HEK293 (cell line): ENCODE measurements around the gene ANTXRL.
"Not testable (repeated sequence)": the region's sequence is repeated elsewhere in the genome, so short reads cannot be mapped to it uniquely, and the experiment has no call there.

ENCODE experiments used
- CTCF ChIA-PET: fragments of 350-600 bp; formaldehyde crosslinking; extraction: SDS; loops from one replicate; lab custom pipeline; 2021; ENCODE audit warnings: antibody characterized with exemption; lab: Yijun Ruan, JAX
- POLR2A ChIA-PET: fragments of 300-600 bp; formaldehyde crosslinking; extraction: SDS; loops from one replicate; lab custom pipeline; 2020; ENCODE audit warnings: antibody characterized with exemption, inconsistent platforms; lab: Yijun Ruan, JAX
- H3K27ac ChIP-seq: fragments of 200-500 bp; sonication (Bioruptor generic); 2 replicates; pipeline ENCODE4 v1.5.1; 2014; ENCODE audit warnings: low read depth, low read length, control low read depth, inconsistent platforms; ENCODE audit errors: extremely low read depth
- H3K36me3 ChIP-seq, 2 experiments: fragments of 200-500 bp in 1 of 2; sonication (Bioruptor generic) in 1 of 2; 1 replicate in 1 of 2; 2 replicates in 1 of 2; pipeline ENCODE4 v1.5.1; 2014 to 2017; ENCODE audit warnings: inconsistent platforms in 2 of 2, low read length in 2 of 2; ENCODE audit not compliant: control insufficient read depth in 2 of 2, insufficient read depth in 1 of 2
- H3K4me1 ChIP-seq: fragments of 200-500 bp; sonication (Bioruptor generic); 2 replicates; pipeline ENCODE4 v1.5.1; 2014; ENCODE audit warnings: mild to moderate bottlenecking, low read length, inconsistent platforms; ENCODE audit not compliant: control insufficient read depth, insufficient read depth
- H3K4me3 ChIP-seq: 2 replicates; pipeline ENCODE4 v1.5.1; 2011; ENCODE audit warnings: low read depth, mild to moderate bottlenecking, control low read depth, low read length, moderate library complexity
- H3K9me3 ChIP-seq: fragments of 200-500 bp; sonication (Bioruptor generic); 2 replicates; pipeline ENCODE4 v1.5.1; 2014; ENCODE audit warnings: low read depth, low read length, inconsistent platforms; ENCODE audit not compliant: control insufficient read depth, insufficient read depth
- PRDM10 ChIP-seq: fragments of 450-650 bp; formaldehyde crosslinking; IDR thresholded peaks from 2 replicates; pipeline ENCODE4 v1.5.1; 2016; ENCODE audit warnings: missing biosample characterization, missing genetic modification characterization
- SALL2 ChIP-seq: fragments of 450-650 bp; formaldehyde crosslinking; IDR thresholded peaks from 2 replicates; pipeline ENCODE4 v1.5.0; 2017; ENCODE audit warnings: missing biosample characterization, mild to moderate bottlenecking, missing genetic modification characterization, borderline replicate concordance
- SP7 ChIP-seq: fragments of 450-650 bp; formaldehyde crosslinking; IDR thresholded peaks from 2 replicates; pipeline ENCODE4 v1.5.1; 2016; ENCODE audit warnings: missing biosample characterization, missing genetic modification characterization
- TCF7L2 ChIP-seq: IDR thresholded peaks from 2 replicates; pipeline ENCODE4 v1.6.1; 2011; ENCODE audit warnings: low read depth, mild to moderate bottlenecking, inconsistent platforms, low read length, moderate library complexity, borderline replicate concordance
- ZBTB6 ChIP-seq: fragments of 450-650 bp; formaldehyde crosslinking; IDR thresholded peaks from 2 replicates; pipeline ENCODE4 v1.5.1; 2017; ENCODE audit warnings: missing biosample characterization, missing genetic modification characterization
- ZFP37 ChIP-seq: fragments of 450-650 bp; formaldehyde crosslinking; IDR thresholded peaks from 2 replicates; pipeline ENCODE4 v1.5.1; 2016; ENCODE audit warnings: missing biosample characterization, missing genetic modification characterization
- ZNF10 ChIP-seq: fragments of 450-650 bp; formaldehyde crosslinking; IDR thresholded peaks from 2 replicates; pipeline ENCODE4 v1.5.1; 2017; ENCODE audit warnings: missing biosample characterization, missing genetic modification characterization
- ZNF114 ChIP-seq: fragments of 450-650 bp; formaldehyde crosslinking; IDR thresholded peaks from 2 replicates; pipeline ENCODE4 v1.5.0; 2017; ENCODE audit warnings: missing biosample characterization, missing genetic modification characterization
- ZNF146 ChIP-seq: fragments of 450-650 bp; formaldehyde crosslinking; IDR thresholded peaks from 2 replicates; pipeline ENCODE4 v1.5.1; 2016; ENCODE audit warnings: missing biosample characterization, missing genetic modification characterization
- ZNF169 ChIP-seq: fragments of 450-650 bp; formaldehyde crosslinking; IDR thresholded peaks from 2 replicates; pipeline ENCODE4 v1.5.1; 2016; ENCODE audit warnings: missing biosample characterization, missing genetic modification characterization
- ZNF19 ChIP-seq: fragments of 450-650 bp; formaldehyde crosslinking; IDR thresholded peaks from 2 replicates; pipeline ENCODE4; 2016; ENCODE audit warnings: missing biosample characterization, missing genetic modification characterization, low read depth
- ZNF24 ChIP-seq: fragments of 450-650 bp; formaldehyde crosslinking; IDR thresholded peaks from 2 replicates; pipeline ENCODE4 v1.5.1; 2016; ENCODE audit warnings: missing biosample characterization, missing genetic modification characterization
- ZNF26 ChIP-seq: fragments of 450-650 bp; formaldehyde crosslinking; IDR thresholded peaks from 2 replicates; pipeline ENCODE4 v1.5.1; 2016; ENCODE audit warnings: missing biosample characterization, missing genetic modification characterization
- ZNF501 ChIP-seq: fragments of 450-650 bp; formaldehyde crosslinking; IDR thresholded peaks from 2 replicates; pipeline ENCODE4 v1.5.1; 2016; ENCODE audit warnings: missing biosample characterization, missing genetic modification characterization
- ZNF530 ChIP-seq: fragments of 450-650 bp; formaldehyde crosslinking; IDR thresholded peaks from 2 replicates; pipeline ENCODE4 v1.5.1; 2016; ENCODE audit warnings: low read depth, missing biosample characterization, missing genetic modification characterization
- ZNF654 ChIP-seq: fragments of 450-650 bp; formaldehyde crosslinking; IDR thresholded peaks from 2 replicates; pipeline ENCODE4 v1.5.1; 2016; ENCODE audit warnings: low read depth, missing biosample characterization, missing genetic modification characterization
- ZNF76 ChIP-seq: fragments of 450-650 bp; formaldehyde crosslinking; IDR thresholded peaks from 2 replicates; pipeline ENCODE4; 2016; ENCODE audit warnings: low read depth, missing biosample characterization, missing genetic modification characterization, borderline replicate concordance
- TF ChIP-seq, protein P1 (sequence below): fragments of 450-650 bp; formaldehyde crosslinking; IDR thresholded peaks from 2 replicates; pipeline ENCODE4 v1.5.1; 2017; ENCODE audit warnings: missing biosample characterization, missing genetic modification characterization

The ANTXRL gene

GRCh38 chr10:46301721-46302479, 15.1 kb downstream of the ANTXRL start:
- TF ChIP-seq ZNF24: no peak
- no peak for TF ChIP-seq ZNF146 (tag by site-specific recombination)
- no peak for TF ChIP-seq TCF7L2
- no peak for TF ChIP-seq ZNF26 (tag by site-specific recombination)
- TF ChIP-seq ZNF76 (tag by site-specific recombination): no peak
- TF ChIP-seq ZNF114: no peak
- TF ChIP-seq ZNF501 (tag by site-specific recombination): no peak
- TF ChIP-seq SP7 (tag by site-specific recombination): no peak
- no peak for TF ChIP-seq ZNF169 (tag by site-specific recombination)
- no peak for TF ChIP-seq SALL2 (tag by site-specific recombination)
- Histone ChIP-seq H3K27ac (no peak overlapping the region), H3K36me3 (no peaks in the 10 kb centered on the region), H3K4me3 (no peak overlapping the region), H3K4me1 (no peaks in the 10 kb centered on the region), H3K9me3 (no peaks in the 10 kb centered on the region)
- POLR2A ChIA-PET: no interaction called here
- CTCF ChIA-PET: no interaction called here

DNA sequence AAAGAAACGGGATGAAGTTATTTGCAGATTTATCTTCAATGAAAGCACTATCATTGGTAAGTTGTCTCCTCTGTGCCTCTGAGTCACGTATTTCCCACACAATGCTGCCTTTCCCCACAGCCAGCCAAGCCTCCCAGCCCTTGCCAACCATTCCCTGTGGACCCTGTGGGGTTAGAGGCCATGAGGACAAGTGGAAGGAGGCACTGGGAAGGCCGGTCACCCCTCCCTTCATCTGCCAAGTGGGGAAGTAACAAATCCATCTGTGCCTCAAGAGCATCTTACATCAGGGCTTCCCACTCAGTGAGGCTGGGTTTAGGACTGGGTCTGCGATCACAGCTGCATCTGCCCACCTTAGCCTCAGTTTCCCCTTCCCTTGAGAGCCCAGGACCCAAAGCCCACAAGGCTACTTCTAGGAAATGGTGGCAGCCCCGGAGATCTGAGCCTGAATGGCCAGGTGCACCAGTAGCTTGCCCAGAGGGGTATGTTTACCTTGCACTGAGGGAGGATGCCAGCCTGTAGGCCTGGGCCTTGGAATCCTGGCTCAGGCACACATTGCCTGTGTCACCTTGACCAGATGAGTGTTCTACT, 16.1 kb downstream of the ANTXRL start:
- POLR2A ChIA-PET, H3K4me3 ChIP-seq, CTCF ChIA-PET: not testable (repeated sequence)

GRCh38 chr10:46304062-46304461, 17.3 kb downstream of the ANTXRL start:
- Histone ChIP-seq H3K9me3 (no peaks in the 10 kb centered on the region), H3K4me3 (no peak overlapping the region), H3K4me1 (no peaks in the 10 kb centered on the region), H3K36me3 (no peaks in the 10 kb centered on the region), H3K27ac (no peak overlapping the region)
- ChIA-PET POLR2A (no interaction called here), CTCF (no interaction called here)
- TF ChIP-seq, protein P1, sequence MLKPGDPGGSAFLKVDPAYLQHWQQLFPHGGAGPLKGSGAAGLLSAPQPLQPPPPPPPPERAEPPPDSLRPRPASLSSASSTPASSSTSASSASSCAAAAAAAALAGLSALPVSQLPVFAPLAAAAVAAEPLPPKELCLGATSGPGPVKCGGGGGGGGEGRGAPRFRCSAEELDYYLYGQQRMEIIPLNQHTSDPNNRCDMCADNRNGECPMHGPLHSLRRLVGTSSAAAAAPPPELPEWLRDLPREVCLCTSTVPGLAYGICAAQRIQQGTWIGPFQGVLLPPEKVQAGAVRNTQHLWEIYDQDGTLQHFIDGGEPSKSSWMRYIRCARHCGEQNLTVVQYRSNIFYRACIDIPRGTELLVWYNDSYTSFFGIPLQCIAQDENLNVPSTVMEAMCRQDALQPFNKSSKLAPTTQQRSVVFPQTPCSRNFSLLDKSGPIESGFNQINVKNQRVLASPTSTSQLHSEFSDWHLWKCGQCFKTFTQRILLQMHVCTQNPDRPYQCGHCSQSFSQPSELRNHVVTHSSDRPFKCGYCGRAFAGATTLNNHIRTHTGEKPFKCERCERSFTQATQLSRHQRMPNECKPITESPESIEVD (tag by site-specific recombination): no peak
- TF ChIP-seq ZNF530 (tag by site-specific recombination): no peak
- no peak for TF ChIP-seq ZFP37 (tag by site-specific recombination)
- no peak for TF ChIP-seq ZNF169 (tag by site-specific recombination)
- no peak for TF ChIP-seq ZNF19
- no peak for TF ChIP-seq ZBTB6 (tag by site-specific recombination)
- no peak for TF ChIP-seq PRDM10 (tag by site-specific recombination)
- TF ChIP-seq ZNF10 (tag by site-specific recombination): no peak
- no peak for TF ChIP-seq ZNF654 (tag by site-specific recombination)

More for the DNA sequence above, 16.1 kb downstream of the ANTXRL start:
- H3K27ac ChIP-seq, H3K4me1 ChIP-seq, H3K36me3 ChIP-seq, H3K9me3 ChIP-seq: not testable (repeated sequence)

DNA sequence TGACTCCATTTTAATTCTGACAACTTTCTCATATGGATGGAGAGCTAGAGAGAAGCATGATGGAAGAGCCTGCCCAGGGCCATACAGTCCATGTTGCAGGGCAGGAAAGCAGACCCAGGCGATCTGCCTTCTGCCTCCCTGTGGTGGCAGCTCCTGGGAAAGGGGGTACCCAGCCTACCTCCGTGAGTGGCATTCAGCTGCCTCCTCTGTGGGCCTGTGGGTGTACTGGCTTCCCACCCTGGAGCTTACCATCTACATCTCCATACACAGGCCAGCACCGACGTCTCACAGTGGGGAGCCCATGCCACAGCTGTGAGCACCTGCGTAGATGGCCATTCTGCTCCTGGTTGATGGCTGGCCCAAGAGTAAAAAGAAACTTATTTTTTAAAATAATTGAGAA, 17.9 kb downstream of the ANTXRL start:
- H3K27ac ChIP-seq, CTCF ChIA-PET, POLR2A ChIA-PET: not testable (repeated sequence)

More for the DNA sequence above, 17.9 kb downstream of the ANTXRL start:
- not testable (repeated sequence) for H3K36me3 ChIP-seq, H3K9me3 ChIP-seq, H3K4me1 ChIP-seq, H3K4me3 ChIP-seq
